Measurements from ENCODE around the gene GUCD1.

The GUCD1 gene

DNA sequence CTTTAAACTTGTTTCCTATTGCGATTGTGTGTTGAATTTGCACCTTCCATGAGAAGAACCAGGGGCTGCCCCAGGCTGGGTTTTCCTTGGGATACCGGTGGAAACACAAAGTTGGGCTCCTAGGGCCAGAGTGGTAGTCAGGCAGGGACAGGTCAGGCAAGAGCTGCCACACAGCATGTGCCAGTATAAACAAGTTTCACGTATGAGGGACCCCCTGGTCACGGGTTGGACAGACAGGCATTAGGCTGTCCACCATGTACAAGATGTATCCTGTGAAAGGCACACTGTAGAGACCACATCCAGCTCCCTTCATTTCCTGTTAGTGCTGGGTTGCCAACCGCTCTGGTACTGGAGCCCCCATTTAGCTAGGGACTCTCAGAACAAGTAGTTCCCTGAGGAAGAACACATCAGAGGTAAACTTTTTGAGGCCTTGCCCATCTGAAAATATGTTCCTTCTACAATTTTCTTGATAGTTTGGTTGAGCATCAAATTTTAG lies 51.0 kb downstream of the GUCD1 start:
- no peak for DNase-seq (ENCODE audit: low spot score)

- DNase-seq (ENCODE audit: low spot score), result no peak
Measured at GRCh38 chr22:24503137-24503842, 51.6 kb downstream of the GUCD1 start.

GRCh38 chr22:24502541-24502940 lies 52.4 kb downstream of the GUCD1 start:
- DNase-seq (ENCODE audit: low spot score), result no peak

DNA sequence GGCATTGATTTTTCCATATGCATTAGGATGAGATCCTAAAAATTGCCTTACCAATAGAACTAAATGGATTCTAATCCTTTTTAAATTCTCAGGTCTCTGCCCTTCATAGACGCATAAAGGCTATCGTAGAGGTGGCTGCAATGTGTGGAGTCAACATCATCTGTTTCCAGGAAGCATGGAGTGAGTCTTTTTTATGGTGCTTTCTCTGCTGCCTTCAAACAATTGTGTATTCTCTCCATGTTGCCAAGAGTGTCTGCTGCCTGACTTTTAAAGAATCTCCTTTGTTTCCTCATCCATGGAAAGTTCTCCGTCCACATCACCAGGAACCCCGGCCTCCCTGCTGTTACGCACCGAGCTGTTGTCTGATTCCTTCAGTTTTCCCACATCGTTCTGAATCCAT lies 52.9 kb downstream of the GUCD1 start:
- no peak for DNase-seq (ENCODE audit: low spot score)

DNA sequence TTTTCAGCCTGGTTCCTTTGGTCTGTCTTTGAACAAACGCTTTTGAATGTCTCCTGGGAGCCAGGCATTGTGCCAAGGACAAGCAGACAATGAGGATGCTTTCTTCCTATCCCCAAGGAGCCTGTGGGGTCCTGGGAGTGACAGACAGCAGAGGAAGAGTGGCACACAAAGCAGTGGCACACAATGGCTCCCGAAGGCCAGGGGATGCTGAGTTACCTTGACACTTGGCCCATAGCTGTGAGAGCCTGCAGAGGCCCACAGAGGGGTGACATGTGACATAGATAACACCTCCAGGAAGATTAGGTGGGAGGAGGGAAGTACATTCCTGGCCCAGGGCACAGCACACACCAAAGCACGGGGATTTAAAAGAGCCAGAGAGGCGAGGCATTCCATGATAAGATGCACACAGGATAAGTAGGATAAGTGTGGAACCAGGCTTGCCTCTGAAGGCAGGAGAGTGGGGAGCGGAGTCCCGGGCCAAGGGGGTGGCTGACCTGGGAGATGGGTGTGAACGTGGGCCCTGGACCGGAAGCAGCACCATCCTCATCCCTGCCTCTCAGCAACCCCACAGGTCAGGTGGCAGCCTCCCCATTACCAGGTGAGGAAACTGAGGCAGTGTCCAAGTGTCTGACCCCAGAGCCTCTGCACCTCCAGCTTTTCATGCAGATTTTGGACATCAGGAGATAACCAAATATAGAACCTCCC lies 53.5 kb downstream of the GUCD1 start:
- DNase-seq (ENCODE audit: low spot score), result no peak

GRCh38 chr22:24500277-24500820 lies 54.6 kb downstream of the GUCD1 start:
- DNase-seq (ENCODE audit: low spot score), result no peak

DNA sequence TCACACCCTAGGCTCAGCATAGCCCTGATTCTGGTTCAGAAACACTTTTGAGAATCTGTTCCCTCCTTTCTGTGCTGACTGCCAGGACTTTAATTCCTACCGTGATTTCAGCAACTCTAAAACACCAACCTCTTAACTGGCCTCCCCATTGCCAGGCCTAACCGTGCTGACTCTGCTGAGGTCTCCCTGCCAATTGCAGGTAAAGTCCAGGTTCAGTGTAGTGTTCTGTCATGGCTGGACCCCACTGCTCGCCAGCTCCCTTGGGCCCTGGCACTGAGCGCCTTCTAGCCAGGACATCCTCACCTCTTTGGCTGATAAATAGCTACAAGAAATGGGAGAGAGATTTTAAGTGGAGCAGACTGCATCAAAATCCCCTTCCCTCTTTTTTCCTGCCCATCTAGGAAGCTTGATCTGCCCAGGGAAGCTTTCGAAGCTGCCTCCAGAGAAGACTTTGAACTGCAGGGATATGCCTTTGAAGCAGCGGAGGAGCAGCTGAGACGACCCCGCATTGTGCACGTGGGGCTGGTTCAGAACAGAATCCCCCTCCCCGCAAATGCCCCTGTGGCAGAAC lies 55.1 kb downstream of the GUCD1 start:
- DNase-seq (ENCODE audit: low spot score), result no peak

GRCh38 chr22:24498824-24499223 lies 56.1 kb downstream of the GUCD1 start:
- no peak for DNase-seq (ENCODE audit: low spot score)

DNA sequence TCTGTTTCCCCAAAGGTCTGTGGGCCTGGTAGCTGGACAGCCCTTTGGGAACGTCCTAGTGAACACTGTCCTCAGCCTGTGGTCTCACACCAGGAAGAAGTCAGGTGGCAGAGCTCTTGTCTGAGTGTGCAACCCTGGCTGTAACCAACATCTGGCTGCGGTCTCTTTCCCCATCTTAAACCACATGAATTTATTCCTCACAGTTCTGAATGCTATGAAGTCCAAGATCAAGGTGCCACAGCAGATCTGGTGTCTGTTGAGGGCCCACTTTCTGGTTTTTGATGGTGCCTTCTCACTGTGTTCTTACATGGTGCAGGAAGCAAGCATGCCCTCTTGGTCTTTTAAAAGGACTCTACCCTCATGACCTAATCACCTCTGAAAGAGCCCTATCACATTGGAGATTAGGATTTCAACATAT lies 57.1 kb downstream of the GUCD1 start:
- DNase-seq (ENCODE audit: low spot score), result no peak

GRCh38 chr22:24496661-24497060 lies 58.3 kb downstream of the GUCD1 start:
- no peak for DNase-seq (ENCODE audit: low spot score)

GRCh38 chr22:24496234-24496633 lies 58.7 kb downstream of the GUCD1 start:
- no peak for DNase-seq (ENCODE audit: low spot score)

DNA sequence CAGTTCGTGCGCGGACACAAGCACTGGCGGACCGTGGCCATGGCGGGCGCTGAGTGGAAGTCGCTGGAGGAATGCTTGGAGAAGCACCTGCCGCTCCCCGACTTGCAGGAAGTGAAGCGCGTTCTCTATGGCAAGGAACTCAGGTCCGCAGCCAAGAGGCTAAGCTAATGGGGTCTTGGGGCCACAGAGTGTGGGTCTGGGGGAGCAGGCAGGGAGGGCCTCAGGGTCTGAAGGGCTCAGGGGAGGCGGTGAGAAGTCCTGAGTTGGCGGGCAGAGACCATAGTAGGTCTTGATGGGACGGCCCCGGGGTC lies 59.6 kb downstream of the GUCD1 start:
- DNase-seq (ENCODE audit: low spot score), result no peak

- DNase-seq (ENCODE audit: low spot score), result no peak
Measured at GRCh38 chr22:24494528-24495364, 60.2 kb downstream of the GUCD1 start, which contains the start of gene UPB1. UPB1 (plus strand) TSS chr22:24495332; CDS start chr22:24495404, 72 bp downstream.

DNA sequence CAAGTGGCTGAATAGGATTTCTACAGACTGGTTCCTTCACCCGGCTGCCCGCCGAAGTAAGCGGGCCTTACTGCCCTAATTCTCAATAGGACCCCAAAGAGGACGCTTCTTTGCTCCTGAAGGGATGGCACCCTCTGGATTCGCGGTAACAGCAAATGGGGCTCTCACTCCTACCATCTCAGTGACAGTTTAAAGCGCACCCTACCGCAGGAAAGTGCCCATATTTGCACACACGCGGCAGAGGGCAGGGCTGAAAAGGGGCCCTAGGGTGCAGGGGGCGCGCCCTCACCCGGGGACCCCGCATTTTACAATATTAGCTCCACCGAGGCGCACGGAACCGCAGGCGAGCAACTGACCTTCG lies 60.8 kb downstream of the GUCD1 start:
- DNase-seq (ENCODE audit: low spot score), result no peak

DNA sequence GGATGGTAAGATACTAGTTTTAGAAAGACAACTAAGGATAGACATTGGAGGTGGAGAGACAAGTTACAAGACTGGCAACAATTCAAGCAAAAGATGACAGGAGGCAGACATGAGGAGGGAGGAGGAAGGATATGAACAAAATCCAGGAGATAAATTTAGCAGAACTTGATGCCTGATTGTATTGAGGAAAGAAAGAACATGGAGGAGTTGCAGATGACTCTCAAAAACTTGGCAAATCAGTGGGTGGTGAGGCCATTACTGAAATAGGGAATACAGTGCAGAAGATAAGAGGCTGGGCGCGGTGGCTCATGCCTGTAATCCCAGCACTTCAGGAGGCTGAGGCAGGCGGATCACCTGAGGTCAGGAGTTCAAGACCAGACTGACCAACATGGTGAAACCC lies 62.5 kb downstream of the GUCD1 start:
- DNase-seq (ENCODE audit: low spot score), result no peak
